ENCODE measurements around the gene AP5Z1. TPM values are rescaled to one million over a fixed set of nuclear protein-coding genes. Genes with fewer than 3 reads are reported as not detected.
A peak's percentile ranks its signal among the peaks of the same experiment; 100 is the strongest.

The AP5Z1 gene
- total RNA-seq, 4 donors from 2014 or later = 26.2 to 81.2 (median 52.2) TPM

DNA sequence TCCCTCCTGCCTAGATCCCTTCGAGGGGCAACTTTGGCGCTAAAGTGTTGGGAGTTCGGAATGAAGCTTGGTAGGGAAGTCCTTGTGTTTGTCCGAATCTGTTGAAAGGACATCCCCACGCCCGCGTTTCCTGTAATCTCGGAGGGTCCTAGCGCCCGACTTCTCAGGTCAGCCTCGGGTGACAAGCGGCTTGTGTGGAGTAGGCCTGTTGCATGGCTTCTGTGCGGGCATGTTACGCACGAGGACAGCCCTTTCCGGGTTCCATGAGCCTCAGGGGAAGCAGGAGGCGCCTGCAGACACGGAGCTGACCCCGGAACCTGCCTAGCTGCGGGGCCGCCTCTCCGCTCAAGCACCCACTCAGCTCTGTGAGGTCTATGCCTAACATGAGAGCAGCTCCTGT, 28.4 kb upstream of the AP5Z1 start:
- Histone ChIP-seq H3K4me1 (peaks cover 55% of the 10 kb centered on the region), H3K36me3 (peaks cover 22% of the 10 kb centered on the region), H3K9me3 (no peaks in the 10 kb centered on the region), H3K27ac (peak overlapping the region; percentile 94), H3K27me3 (no peaks in the 10 kb centered on the region), H3K4me3 (no peak overlapping the region)
- DNase-seq (ENCODE audit: low spot score in 2 of 2) = no peak
- WGBS = 79% methylated on average over 17 of the region's 22 CpGs
- TF ChIP-seq POLR2AphosphoS5 (IDR thresholded peaks at IDR 0.05) = no peak
- TF ChIP-seq, protein P1, sequence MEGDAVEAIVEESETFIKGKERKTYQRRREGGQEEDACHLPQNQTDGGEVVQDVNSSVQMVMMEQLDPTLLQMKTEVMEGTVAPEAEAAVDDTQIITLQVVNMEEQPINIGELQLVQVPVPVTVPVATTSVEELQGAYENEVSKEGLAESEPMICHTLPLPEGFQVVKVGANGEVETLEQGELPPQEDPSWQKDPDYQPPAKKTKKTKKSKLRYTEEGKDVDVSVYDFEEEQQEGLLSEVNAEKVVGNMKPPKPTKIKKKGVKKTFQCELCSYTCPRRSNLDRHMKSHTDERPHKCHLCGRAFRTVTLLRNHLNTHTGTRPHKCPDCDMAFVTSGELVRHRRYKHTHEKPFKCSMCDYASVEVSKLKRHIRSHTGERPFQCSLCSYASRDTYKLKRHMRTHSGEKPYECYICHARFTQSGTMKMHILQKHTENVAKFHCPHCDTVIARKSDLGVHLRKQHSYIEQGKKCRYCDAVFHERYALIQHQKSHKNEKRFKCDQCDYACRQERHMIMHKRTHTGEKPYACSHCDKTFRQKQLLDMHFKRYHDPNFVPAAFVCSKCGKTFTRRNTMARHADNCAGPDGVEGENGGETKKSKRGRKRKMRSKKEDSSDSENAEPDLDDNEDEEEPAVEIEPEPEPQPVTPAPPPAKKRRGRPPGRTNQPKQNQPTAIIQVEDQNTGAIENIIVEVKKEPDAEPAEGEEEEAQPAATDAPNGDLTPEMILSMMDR (IDR thresholded peaks at IDR 0.05) = no peak
- no peak for TF ChIP-seq EP300 (IDR thresholded peaks at IDR 0.05)
- TF ChIP-seq POLR2A (IDR thresholded peaks at IDR 0.05) = no peak

DNA sequence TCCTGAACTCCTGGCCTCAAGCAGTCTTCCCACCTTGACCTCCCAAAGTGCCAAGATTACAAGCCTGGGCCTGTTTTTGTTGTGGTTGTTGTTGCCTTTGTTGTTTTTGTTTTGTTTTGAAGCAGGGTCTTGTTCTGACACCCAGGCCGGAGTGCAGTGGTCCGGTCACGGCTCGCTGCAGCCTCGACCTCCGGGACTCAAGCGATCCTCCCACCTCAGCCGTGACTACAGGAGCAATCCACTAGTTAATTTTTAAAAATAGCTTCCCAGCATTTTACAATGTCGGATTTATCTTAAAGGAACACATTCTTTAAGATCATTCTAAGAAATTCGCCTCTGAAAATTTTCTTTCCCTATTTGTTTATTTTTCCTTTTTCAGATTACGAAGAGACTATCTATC, 27.7 kb upstream of the AP5Z1 start:
- DNase-seq (ENCODE audit: low spot score in 2 of 2) = no peak
- 85% methylated on average over 11 of the region's 11 CpGs for WGBS
- no peaks in the 10 kb centered on the region for H3K27me3 ChIP-seq
- no peaks in the 10 kb centered on the region for H3K9me3 ChIP-seq
- peaks cover 15% of the 10 kb centered on the region for H3K36me3 ChIP-seq
- H3K27ac ChIP-seq = no peak overlapping the region
- peaks cover 55% of the 10 kb centered on the region for H3K4me1 ChIP-seq
- TF ChIP-seq EP300 (IDR thresholded peaks at IDR 0.05) = no peak
- TF ChIP-seq, protein P1 (IDR thresholded peaks at IDR 0.05) = no peak
- no peak for TF ChIP-seq POLR2AphosphoS5 (IDR thresholded peaks at IDR 0.05)
- TF ChIP-seq POLR2A (IDR thresholded peaks at IDR 0.05) = no peak
- H3K4me3 ChIP-seq = no peak overlapping the region

GRCh38 chr7:4748231-4748681, 27.2 kb upstream of the AP5Z1 start:
- no peaks in the 10 kb centered on the region for H3K27me3 ChIP-seq
- H3K4me3 ChIP-seq = no peak overlapping the region
- TF ChIP-seq, protein P1 (IDR thresholded peaks at IDR 0.05) = no peak
- no peak for TF ChIP-seq POLR2AphosphoS5 (IDR thresholded peaks at IDR 0.05)
- TF ChIP-seq EP300 (IDR thresholded peaks at IDR 0.05) = no peak
- no peak for TF ChIP-seq POLR2A (IDR thresholded peaks at IDR 0.05)
- 75% methylated on average over 10 of the region's 10 CpGs for WGBS
- H3K4me1 ChIP-seq = peaks cover 53% of the 10 kb centered on the region
- no peak overlapping the region for H3K27ac ChIP-seq
- H3K36me3 ChIP-seq = peaks cover 14% of the 10 kb centered on the region
- H3K9me3 ChIP-seq = no peaks in the 10 kb centered on the region
- DNase-seq (ENCODE audit: low spot score in 2 of 2) = no peak

DNA sequence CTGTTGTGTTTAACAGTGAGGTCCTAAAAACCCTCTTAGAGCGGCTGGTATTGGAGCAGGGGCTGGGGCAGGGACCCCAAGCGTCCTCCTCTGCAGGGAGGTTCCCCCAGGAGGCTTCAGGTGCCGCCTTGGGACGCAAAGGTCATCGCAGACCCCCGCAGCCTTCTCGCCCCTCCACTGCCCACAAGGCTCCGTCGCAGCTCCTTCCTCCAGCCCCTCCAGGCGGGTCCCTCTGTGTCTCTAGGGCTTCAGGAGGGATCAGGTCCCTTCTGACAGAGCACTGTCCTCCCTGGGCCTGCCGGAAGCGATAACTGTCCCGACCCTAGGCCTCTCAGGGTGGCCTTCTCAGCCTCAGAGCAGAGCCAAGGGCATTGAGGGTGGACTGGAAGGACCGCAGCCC, 26.1 kb upstream of the AP5Z1 start:
- no peak for TF ChIP-seq POLR2A (IDR thresholded peaks at IDR 0.05)
- no peak for TF ChIP-seq EP300 (IDR thresholded peaks at IDR 0.05)
- TF ChIP-seq, protein P1 (IDR thresholded peaks at IDR 0.05) = no peak
- TF ChIP-seq POLR2AphosphoS5 (IDR thresholded peaks at IDR 0.05) = no peak
- Histone ChIP-seq H3K36me3 (peaks cover 16% of the 10 kb centered on the region), H3K9me3 (no peaks in the 10 kb centered on the region), H3K4me1 (peaks cover 50% of the 10 kb centered on the region), H3K27ac (no peak overlapping the region), H3K4me3 (no peak overlapping the region), H3K27me3 (no peaks in the 10 kb centered on the region)
- WGBS = 98% methylated on average over 12 of the region's 14 CpGs
- DNase-seq (ENCODE audit: low spot score in 2 of 2) = no peak

GRCh38 chr7:4749798-4750197, 25.6 kb upstream of the AP5Z1 start:
- DNase-seq (ENCODE audit: low spot score in 2 of 2) = no peak
- Histone ChIP-seq H3K27me3 (no peaks in the 10 kb centered on the region), H3K4me3 (no peak overlapping the region), H3K4me1 (peaks cover 46% of the 10 kb centered on the region), H3K9me3 (no peaks in the 10 kb centered on the region), H3K36me3 (peaks cover 21% of the 10 kb centered on the region), H3K27ac (no peak overlapping the region)
- 93% methylated on average over 11 of the region's 15 CpGs for WGBS
- TF ChIP-seq EP300 (IDR thresholded peaks at IDR 0.05) = no peak
- no peak for TF ChIP-seq POLR2AphosphoS5 (IDR thresholded peaks at IDR 0.05)
- TF ChIP-seq, protein P1 (IDR thresholded peaks at IDR 0.05) = no peak
- no peak for TF ChIP-seq POLR2A (IDR thresholded peaks at IDR 0.05)

Data from suprapubic skin (tissue), 4 donors.